Measurements from ENCODE around the gene CTSW.
"Not testable (repeated sequence)": the region's sequence is repeated elsewhere in the genome, so short reads cannot be mapped to it uniquely, and the experiment has no call there.

Gene CTSW

GRCh38 chr11:65891219-65892136 is 11.8 kb downstream of the CTSW start:
- TF ChIP-seq MAX (IDR thresholded peaks at IDR 0.05; ENCODE audit: low read depth, low read length) (peak; percentile 47; the same call in 1 of the 2 replicates), POLR2A (IDR thresholded peaks at IDR 0.05; ENCODE audit: extremely low read depth, insufficient read length) (peak; percentile 10), MYC (IDR thresholded peaks at IDR 0.05; ENCODE audit: low read depth, low read length) (peak; percentile 78), CTCF (IDR thresholded peaks at IDR 0.05; ENCODE audit: low read depth, low read length) (peak; percentile 53)
- DNase-seq (ENCODE audit: low read depth), result peak; percentile 84
- peak overlapping the region; percentile 78 for H3K4me3 ChIP-seq (ENCODE audit: low read depth, low read length)

GRCh38 chr11:65892137-65892540 is 12.5 kb downstream of the CTSW start:
- peak overlapping the region; percentile 78 for H3K4me3 ChIP-seq (ENCODE audit: low read depth, low read length)
- not testable (repeated sequence) for DNase-seq (ENCODE audit: low read depth)

- TF ChIP-seq MYC (IDR thresholded peaks at IDR 0.05; ENCODE audit: low read depth, low read length), result no peak
- TF ChIP-seq CTCF (IDR thresholded peaks at IDR 0.05; ENCODE audit: low read depth, low read length), result no peak
- TF ChIP-seq MAX (IDR thresholded peaks at IDR 0.05; ENCODE audit: low read depth, low read length), result no peak
- H3K4me3 ChIP-seq (ENCODE audit: low read depth, low read length), result peak overlapping the region; percentile 78
- DNase-seq (ENCODE audit: low read depth), result no peak
Observed at GRCh38 chr11:65892661-65893317, 13.2 kb downstream of the CTSW start.

GRCh38 chr11:65894034-65894591 is 14.5 kb downstream of the CTSW start:
- H3K4me3 ChIP-seq (ENCODE audit: low read depth, low read length), result no peak overlapping the region
- TF ChIP-seq MAX (IDR thresholded peaks at IDR 0.05; ENCODE audit: low read depth, low read length) (no peak), MYC (IDR thresholded peaks at IDR 0.05; ENCODE audit: low read depth, low read length) (no peak), CTCF (IDR thresholded peaks at IDR 0.05; ENCODE audit: low read depth, low read length) (no peak), POLR2A (IDR thresholded peaks at IDR 0.05; ENCODE audit: extremely low read depth, insufficient read length) (no peak)
- DNase-seq (ENCODE audit: low read depth), result no peak

GRCh38 chr11:65895482-65895981 is 15.9 kb downstream of the CTSW start:
- DNase-seq (ENCODE audit: low read depth), result no peak
- H3K4me3 ChIP-seq (ENCODE audit: low read depth, low read length), result no peak overlapping the region

More at GRCh38 chr11:65895482-65895981, 15.9 kb downstream of the CTSW start:
- TF ChIP-seq POLR2A (IDR thresholded peaks at IDR 0.05; ENCODE audit: extremely low read depth, insufficient read length) (no peak), MAX (IDR thresholded peaks at IDR 0.05; ENCODE audit: low read depth, low read length) (no peak), CTCF (IDR thresholded peaks at IDR 0.05; ENCODE audit: low read depth, low read length) (no peak), MYC (IDR thresholded peaks at IDR 0.05; ENCODE audit: low read depth, low read length) (no peak)
